ENCODE results near the gene PLA2G4F.

Gene PLA2G4F

DNA sequence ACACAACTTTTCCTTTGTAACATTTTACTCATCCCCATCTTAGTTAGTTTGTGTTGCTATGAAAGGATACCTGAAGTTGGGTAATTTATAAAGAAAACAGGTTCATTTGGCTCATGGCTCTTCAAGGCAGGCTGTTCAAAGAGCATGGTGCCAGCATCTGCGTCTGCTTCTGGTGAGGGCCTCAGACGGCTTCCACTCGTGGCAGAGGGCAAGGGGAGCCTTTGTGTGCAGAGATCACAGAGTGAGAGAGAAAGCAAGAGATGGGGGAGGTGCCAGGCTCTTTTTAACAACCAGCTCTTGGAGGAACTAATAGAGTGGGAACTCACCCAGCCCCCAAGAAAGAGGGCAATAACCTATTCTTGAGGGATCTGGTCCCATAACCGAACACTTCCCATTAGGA lies 23.1 kb downstream of the PLA2G4F start:
- DNase-seq (ENCODE audit: low spot score): no peak

- DNase-seq (ENCODE audit: low spot score): no peak
Observed at GRCh38 chr15:42131826-42132806, 24.3 kb downstream of the PLA2G4F start.

DNA sequence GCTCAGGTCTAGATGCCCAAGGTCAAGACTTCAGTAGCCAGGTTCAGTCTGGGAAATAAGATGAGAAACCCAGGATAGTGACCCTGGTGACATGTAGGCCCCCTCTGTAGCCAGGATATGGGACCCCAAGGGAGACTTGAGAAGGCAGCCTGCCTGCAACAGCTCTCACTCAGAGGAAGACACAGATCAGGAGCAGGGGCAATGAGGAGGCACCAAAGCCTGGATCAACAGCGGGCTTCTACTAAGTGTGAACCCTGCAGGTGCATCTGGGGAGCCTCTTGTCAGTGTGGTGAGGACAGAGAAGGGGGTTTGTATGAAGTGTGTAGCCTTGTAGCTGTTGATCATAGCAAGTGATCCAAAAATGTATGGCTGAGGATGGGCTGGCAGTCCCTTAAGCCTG lies 25.4 kb downstream of the PLA2G4F start:
- DNase-seq (ENCODE audit: low spot score): no peak

DNA sequence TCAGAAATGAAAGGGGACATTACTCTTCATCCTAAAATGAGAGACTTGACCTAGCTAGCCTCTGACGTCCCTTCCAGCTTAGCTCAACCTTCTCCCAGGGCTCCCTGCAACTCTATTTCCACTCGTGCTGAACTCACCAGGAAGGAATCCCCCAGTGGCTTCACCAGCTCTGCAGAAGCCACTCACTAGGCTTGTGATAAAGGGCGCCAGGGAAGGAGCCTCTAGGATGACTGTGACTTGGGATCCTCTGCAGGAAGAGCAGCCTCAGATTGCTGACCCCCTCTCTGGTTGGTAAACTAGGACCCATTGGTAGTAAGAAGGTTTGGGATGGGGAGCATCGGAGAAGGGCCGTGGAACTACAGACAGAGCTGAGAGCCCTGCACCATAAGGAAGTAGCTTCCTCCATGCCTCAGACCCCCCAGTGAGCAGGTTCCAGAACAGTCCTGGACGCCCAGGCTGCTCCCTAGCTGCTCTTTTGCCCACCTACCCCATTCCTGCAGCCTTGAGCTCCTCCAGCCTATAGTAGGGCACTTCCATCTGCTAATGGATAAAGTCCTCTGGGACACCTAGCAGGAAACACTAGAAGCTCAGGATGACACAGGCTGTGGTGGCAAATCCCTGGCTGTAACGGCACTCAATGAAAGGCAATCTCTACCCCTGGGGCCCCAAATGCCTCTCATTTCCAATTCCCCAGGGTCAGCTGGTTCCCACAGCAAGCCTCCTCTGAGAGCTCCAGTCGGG lies 26.0 kb downstream of the PLA2G4F start:
- DNase-seq (ENCODE audit: low spot score): no peak

- no peak for DNase-seq (ENCODE audit: low spot score)
Observed at GRCh38 chr15:42129364-42129763, 27.1 kb downstream of the PLA2G4F start.

GRCh38 chr15:42128476-42128875 lies 28.0 kb downstream of the PLA2G4F start:
- DNase-seq (ENCODE audit: low spot score): no peak

GRCh38 chr15:42123546-42123945 lies 32.9 kb downstream of the PLA2G4F start:
- no peak for DNase-seq (ENCODE audit: low spot score)

- no peak for DNase-seq (ENCODE audit: low spot score)
Observed at GRCh38 chr15:42121682-42122081, 34.8 kb downstream of the PLA2G4F start.

DNA sequence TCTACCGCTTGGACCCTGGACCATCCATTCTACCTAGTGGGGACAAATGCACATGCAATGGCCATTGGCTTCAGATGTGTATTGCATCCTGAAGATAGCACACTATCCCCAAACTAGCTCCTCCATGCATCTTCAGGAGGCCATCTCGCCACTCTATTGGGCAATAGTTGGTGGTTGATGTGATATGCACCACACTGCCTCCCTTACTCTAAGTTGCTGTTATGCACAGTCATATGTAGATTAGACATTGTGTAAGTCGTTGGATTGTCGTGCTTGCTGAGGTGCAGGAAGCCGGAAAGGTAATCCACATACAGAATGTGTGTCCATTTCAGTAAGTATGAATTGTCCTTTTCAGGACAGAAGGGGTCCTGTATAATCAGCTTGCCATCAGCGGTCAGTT lies 35.4 kb downstream of the PLA2G4F start:
- DNase-seq (ENCODE audit: low spot score): no peak

DNA sequence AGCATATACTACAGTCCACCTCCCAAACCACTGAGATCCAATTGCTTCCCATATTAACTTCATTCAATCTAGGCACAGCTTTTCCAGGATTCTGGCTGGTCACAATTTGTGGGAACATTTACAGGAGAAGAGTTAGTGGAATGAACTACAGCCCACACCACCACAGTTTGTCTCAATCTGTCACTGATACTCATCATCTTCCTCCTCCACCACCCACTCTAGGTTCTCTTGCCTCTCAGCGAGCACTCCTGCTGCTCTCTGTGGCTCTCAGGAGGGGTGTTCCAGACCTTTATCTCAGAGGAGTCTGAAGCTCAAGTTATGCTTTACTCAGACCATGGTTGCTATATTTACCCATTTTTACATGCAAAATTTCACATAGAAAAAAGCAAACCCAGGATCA lies 36.2 kb downstream of the PLA2G4F start:
- DNase-seq (ENCODE audit: low spot score): no peak

DNA sequence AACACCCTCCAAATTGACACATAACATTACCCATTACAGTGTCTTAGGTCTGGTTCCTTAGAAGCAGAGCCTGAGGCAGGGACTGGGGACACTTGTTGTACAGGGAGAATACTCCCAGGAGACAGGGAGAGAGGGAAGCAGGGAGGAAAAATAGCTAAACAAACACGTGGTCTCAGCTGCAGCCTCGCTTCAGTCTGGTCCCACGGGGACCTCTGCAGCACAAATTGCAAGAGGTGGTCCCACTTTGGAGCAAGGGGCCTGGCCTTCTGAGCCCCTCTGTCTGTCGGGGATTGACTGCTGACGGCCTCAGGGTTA lies 37.0 kb downstream of the PLA2G4F start:
- DNase-seq (ENCODE audit: low spot score): no peak

GRCh38 chr15:42118650-42119445 lies 37.6 kb downstream of the PLA2G4F start:
- DNase-seq (ENCODE audit: low spot score): no peak

DNA sequence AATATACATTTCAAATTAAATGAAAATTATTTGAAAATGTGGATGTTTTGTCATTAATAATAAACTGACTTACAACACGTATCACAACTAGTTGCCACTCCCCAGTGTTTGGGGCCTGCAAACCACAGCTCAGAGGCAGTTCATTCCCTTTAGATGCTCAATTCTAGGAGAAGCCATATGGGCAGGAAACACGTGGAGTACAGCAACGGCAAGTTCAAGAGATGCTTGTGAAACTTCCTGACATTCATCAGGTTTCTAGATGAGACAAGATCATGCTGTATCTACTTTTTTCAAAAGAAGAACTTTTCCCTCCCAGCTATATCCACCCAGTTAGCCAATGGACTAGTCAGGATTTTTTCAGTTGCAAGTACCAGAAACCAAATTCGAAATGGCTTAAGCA lies 44.5 kb downstream of the PLA2G4F start:
- no peak for DNase-seq (ENCODE audit: low spot score)

DNA sequence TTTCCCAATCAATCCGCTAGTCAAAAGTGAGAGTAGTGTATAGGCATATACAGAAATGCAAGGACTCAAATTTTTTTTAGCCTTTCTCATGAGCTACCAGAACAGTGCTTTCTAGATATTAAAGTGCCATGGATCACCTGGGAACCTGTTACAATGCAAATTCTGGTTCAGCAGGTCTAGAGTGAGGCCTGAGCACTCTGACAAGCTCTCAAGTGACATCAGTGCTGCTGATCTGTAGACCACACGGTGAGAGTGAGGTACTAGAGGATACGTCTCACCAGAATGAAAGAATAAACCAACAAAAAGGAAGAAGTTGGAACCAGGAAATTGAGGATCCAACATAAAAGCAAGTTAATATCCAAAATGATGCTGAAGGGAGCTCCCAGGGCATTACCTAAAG lies 46.1 kb downstream of the PLA2G4F start:
- DNase-seq (ENCODE audit: low spot score): no peak

GRCh38 chr15:42108806-42109205 lies 47.6 kb downstream of the PLA2G4F start:
- no peak for DNase-seq (ENCODE audit: low spot score)

GRCh38 chr15:42108189-42108588 lies 48.2 kb downstream of the PLA2G4F start:
- DNase-seq (ENCODE audit: low spot score): no peak

DNA sequence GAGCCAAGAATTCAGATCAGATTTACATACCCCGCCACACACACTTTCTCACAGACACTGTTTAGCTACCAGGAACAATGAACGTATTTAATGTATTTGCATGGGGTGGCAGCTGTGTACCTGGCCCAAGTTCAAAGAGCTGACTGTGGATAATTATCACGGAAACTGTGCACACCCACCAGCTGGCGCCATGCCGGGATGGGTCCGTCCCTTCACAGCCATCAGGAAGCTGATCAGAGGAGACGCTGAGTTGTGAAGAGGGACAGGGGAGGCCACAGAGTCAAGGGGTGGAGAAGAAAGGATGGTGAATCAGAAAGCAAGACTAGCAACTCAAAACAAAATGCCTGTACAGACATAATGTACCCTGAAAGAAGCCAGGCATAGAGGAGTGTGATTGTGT lies 49.0 kb downstream of the PLA2G4F start:
- DNase-seq (ENCODE audit: low spot score): no peak

DNA sequence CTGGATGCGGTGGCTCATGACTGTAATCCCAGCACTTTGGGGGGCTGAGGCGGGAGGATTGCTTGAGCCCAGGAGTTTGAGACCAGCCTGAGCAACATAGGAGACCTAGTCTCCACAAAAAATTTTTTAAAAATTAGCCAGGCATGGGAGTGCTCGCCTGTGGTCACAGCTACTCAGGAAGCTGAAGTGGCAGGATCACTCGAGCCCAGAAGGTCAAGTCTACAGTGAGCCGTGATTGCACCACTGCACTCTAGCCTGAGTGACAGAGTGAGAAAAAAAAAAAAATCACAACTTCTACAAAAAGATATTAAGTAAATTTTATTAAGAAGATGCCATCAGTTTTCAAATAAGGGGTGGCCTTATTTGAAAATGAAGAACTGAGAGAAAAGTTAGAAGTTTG lies 50.1 kb downstream of the PLA2G4F start:
- DNase-seq (ENCODE audit: low spot score): no peak

DNA sequence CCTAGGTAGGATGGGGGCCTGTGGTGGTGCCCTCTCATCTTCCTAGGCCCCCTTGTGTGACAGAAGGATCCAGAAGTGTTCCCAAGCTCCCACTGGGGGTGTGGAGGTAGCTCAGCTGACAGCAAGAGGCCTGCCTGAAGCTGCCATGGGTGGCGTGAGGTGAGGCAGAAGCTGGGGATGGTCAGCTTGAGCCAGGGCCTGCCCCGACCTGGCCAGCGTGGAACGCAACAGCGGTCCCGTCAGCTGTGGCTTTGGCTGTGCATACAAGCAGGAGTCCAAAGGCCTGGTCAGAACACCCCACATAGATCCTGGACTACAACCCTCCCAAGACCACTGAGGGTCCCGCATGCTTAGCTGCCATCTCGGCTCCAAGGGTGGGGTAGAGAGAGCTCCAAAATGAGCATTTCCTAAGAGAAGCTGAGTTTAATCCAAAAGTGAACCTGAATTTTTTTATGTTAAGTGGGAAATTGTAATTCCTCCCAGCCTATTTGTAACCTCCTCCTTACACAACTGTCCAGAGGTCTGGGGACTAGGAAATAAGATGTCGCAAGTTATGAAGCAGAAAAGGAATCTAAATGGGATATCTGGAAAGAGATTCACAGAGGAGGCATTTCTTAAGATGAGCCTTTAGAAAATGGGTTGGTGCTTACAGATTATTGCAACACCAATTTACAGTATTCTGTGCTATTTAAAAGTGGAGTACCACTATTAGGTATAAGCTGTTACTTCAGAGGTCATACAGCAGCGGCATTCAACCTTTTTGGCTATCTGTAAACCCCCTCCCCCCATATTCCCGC lies 52.1 kb downstream of the PLA2G4F start:
- DNase-seq (ENCODE audit: low spot score): no peak

- DNase-seq (ENCODE audit: low spot score): no peak
Observed at GRCh38 chr15:42102646-42103235, 53.7 kb downstream of the PLA2G4F start.

- no peak for DNase-seq (ENCODE audit: low spot score)
Observed at GRCh38 chr15:42101861-42102260, 54.6 kb downstream of the PLA2G4F start.

Data from left forelimb (tissue), 1 donor.